ENCODE measurements around the gene MRAP2. TPM values are rescaled to one million over a fixed set of nuclear protein-coding genes. Genes with fewer than 3 reads are reported as not detected.

Gene MRAP2
- total RNA-seq, 1 experiment from 2014 or later, result 1.4 TPM

- Histone ChIP-seq H3K9me3 (no peaks in the 10 kb centered on the region), H3K4me1 (no peaks in the 10 kb centered on the region), H3K4me3 (ENCODE audit: low read depth, low read length) (no peak overlapping the region), H3K27me3 (replicated peaks; ENCODE audit: control insufficient read depth, insufficient read depth, low read length) (no peaks in the 10 kb centered on the region), H3K36me3 (ENCODE audit: control insufficient read depth, insufficient read depth, low read length) (no peaks in the 10 kb centered on the region)
- no peak overlapping the region for H3K4me3 Mint-ChIP-seq (ENCODE audit: unreplicated experiment)
- no peaks in the 10 kb centered on the region for H3K36me3 Mint-ChIP-seq (ENCODE audit: insufficient read depth, unreplicated experiment)
- POLR2A ChIA-PET, result no interaction called here
- CTCF ChIA-PET, result no interaction called here
- no peak for TF ChIP-seq CTCF (IDR thresholded peaks at IDR 0.05; ENCODE audit: insufficient read depth in 1 of 2, low read depth in 1 of 2, low read length in 1 of 2, severe bottlenecking in 1 of 2, unreplicated experiment in 1 of 2)
- intact Hi-C loops (cut with micrococcal nuclease; ENCODE audit: unreplicated experiment), result no loop called here
- no peak overlapping the region for H3K27ac Mint-ChIP-seq (ENCODE audit: unreplicated experiment)
- no peak for DNase-seq
- H3K27me3 Mint-ChIP-seq (ENCODE audit: insufficient read depth, unreplicated experiment), result peaks cover under 1% of the 10 kb centered on the region
- no peaks in the 10 kb centered on the region for H3K4me1 Mint-ChIP-seq (ENCODE audit: low read depth, unreplicated experiment)
- no peaks in the 10 kb centered on the region for H3K9me3 Mint-ChIP-seq (ENCODE audit: unreplicated experiment)
- BruUV-seq (replicated peaks), result no TSS peak
These were observed 25.7 kb upstream of the MRAP2 start for GRCh38 chr6:84007871-84008270.

DNA sequence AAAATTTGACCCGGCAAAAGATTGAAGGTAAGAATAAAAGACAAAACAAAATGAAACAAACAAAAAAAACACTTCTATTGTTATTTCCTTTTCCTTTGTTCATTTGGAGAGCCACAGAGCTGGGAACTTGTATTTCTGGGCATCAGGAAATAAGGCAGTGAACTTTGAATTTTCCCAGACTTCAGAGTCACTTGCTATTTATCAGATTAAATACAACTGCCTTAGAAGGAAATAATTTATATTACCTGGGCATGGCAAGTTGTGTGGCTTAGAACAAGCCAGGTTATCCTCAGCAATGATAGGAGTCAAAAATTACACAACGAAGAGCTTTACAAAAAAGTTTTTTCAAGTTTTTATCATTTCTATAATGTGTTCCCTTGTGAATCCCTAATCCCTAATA, 20.2 kb upstream of the MRAP2 start:
- POLR2A ChIA-PET, result interaction anchor here (0.6 kb wide), 1 partner anchor 51 kb away, joined by 3 read pairs; no protein-coding TSS in a partner anchor
- Histone ChIP-seq H3K9me3 (no peaks in the 10 kb centered on the region), H3K27me3 (replicated peaks; ENCODE audit: control insufficient read depth, insufficient read depth, low read length) (no peaks in the 10 kb centered on the region), H3K4me3 (ENCODE audit: low read depth, low read length) (no peak overlapping the region), H3K4me1 (no peaks in the 10 kb centered on the region), H3K36me3 (ENCODE audit: control insufficient read depth, insufficient read depth, low read length) (no peaks in the 10 kb centered on the region)
- CTCF ChIA-PET, result no interaction called here
- no peaks in the 10 kb centered on the region for H3K27me3 Mint-ChIP-seq (ENCODE audit: insufficient read depth, unreplicated experiment)
- no peaks in the 10 kb centered on the region for H3K9me3 Mint-ChIP-seq (ENCODE audit: unreplicated experiment)
- no peak for TF ChIP-seq CTCF (IDR thresholded peaks at IDR 0.05; ENCODE audit: insufficient read depth in 1 of 2, low read depth in 1 of 2, low read length in 1 of 2, severe bottlenecking in 1 of 2, unreplicated experiment in 1 of 2)
- H3K4me1 Mint-ChIP-seq (ENCODE audit: low read depth, unreplicated experiment), result no peaks in the 10 kb centered on the region
- no peak overlapping the region for H3K27ac Mint-ChIP-seq (ENCODE audit: unreplicated experiment)
- H3K36me3 Mint-ChIP-seq (ENCODE audit: insufficient read depth, unreplicated experiment), result no peaks in the 10 kb centered on the region
- no peak overlapping the region for H3K4me3 Mint-ChIP-seq (ENCODE audit: unreplicated experiment)
- intact Hi-C loops (cut with micrococcal nuclease; ENCODE audit: unreplicated experiment), result no loop called here
- no peak for DNase-seq
- no TSS peak for BruUV-seq (replicated peaks)

GRCh38 chr6:84013931-84014330, 19.6 kb upstream of the MRAP2 start:
- H3K4me1 ChIP-seq, result no peaks in the 10 kb centered on the region
- no peak for DNase-seq
- H3K4me1 Mint-ChIP-seq (ENCODE audit: low read depth, unreplicated experiment), result no peaks in the 10 kb centered on the region
- intact Hi-C loops (cut with micrococcal nuclease; ENCODE audit: unreplicated experiment), result no loop called here
- no peaks in the 10 kb centered on the region for H3K9me3 Mint-ChIP-seq (ENCODE audit: unreplicated experiment)
- POLR2A ChIA-PET, result interaction anchor here (0.6 kb wide), 1 partner anchor 52 kb away, joined by 3 read pairs; no protein-coding TSS in a partner anchor
- H3K4me3 Mint-ChIP-seq (ENCODE audit: unreplicated experiment), result no peak overlapping the region
- CTCF ChIA-PET, result no interaction called here
- H3K27ac Mint-ChIP-seq (ENCODE audit: unreplicated experiment), result no peak overlapping the region
- H3K36me3 Mint-ChIP-seq (ENCODE audit: insufficient read depth, unreplicated experiment), result no peaks in the 10 kb centered on the region
- no peak overlapping the region for H3K4me3 ChIP-seq (ENCODE audit: low read depth, low read length)
- H3K9me3 ChIP-seq, result no peaks in the 10 kb centered on the region
- no peaks in the 10 kb centered on the region for H3K27me3 Mint-ChIP-seq (ENCODE audit: insufficient read depth, unreplicated experiment)
- no peaks in the 10 kb centered on the region for H3K36me3 ChIP-seq (ENCODE audit: control insufficient read depth, insufficient read depth, low read length)
- TF ChIP-seq CTCF (IDR thresholded peaks at IDR 0.05; ENCODE audit: insufficient read depth in 1 of 2, low read depth in 1 of 2, low read length in 1 of 2, severe bottlenecking in 1 of 2, unreplicated experiment in 1 of 2), result no peak
- no peaks in the 10 kb centered on the region for H3K27me3 ChIP-seq (replicated peaks; ENCODE audit: control insufficient read depth, insufficient read depth, low read length)
- BruUV-seq (replicated peaks), result no TSS peak

Data from Caco-2 (cell line).